Panc1 (cell line): ENCODE measurements around the gene ZNF462. TPM values are rescaled to one million over a fixed set of nuclear protein-coding genes. Genes with fewer than 3 reads are reported as not detected.

Experiments used
- ATAC-seq: fragments of 200-7000 bp; cut with Tn5 transposase; 2 replicates; pipeline ENCODE4 v1.9.1; 2020; ENCODE audit warnings: mild to moderate bottlenecking, moderate library complexity
- BruUV-seq: library from RNA; stranded (reverse); fragments of 400-500 nt; replicated peaks from 2 replicates; lab custom pipeline; 2021; lab: Mats Ljungman, UMichigan
- CTCF ChIA-PET: fragments of 300-600 bp; sonication (Branson Sonifier 250); formaldehyde crosslinking; loops from one replicate; lab custom pipeline; 2022; ENCODE audit warnings: antibody characterized with exemption; lab: Charles Lee
- POLR2A ChIA-PET: fragments of 300-600 bp; sonication (Branson Sonifier 250); formaldehyde crosslinking; loops from one replicate; lab custom pipeline; 2022; ENCODE audit warnings: antibody characterized with exemption; lab: Charles Lee
- DNase-seq: peaks from one replicate; pipeline ENCODE4 v3.0.0-alpha.2; 2010; ENCODE audit warnings: low read depth, low spot score
- H3K27ac ChIP-seq: 2 replicates; pipeline ENCODE4 v1.5.1; 2011; ENCODE audit warnings: mild to moderate bottlenecking, low read length, inconsistent platforms
- H3K27me3 ChIP-seq: fragments of 200-500 bp; sonication (Bioruptor generic); 2 replicates; pipeline ENCODE4 v1.6.0; 2014; ENCODE audit warnings: low read length, inconsistent platforms; ENCODE audit not compliant: control insufficient read depth, insufficient read depth
- H3K36me3 ChIP-seq: fragments of 200-500 bp; sonication (Bioruptor generic); 2 replicates; pipeline ENCODE4 v1.5.1; 2014; ENCODE audit warnings: inconsistent platforms, mild to moderate bottlenecking, low read length, moderate library complexity; ENCODE audit not compliant: control insufficient read depth, insufficient read depth
- H3K4me1 ChIP-seq: 2 replicates; pipeline ENCODE4 v1.5.1; 2011; ENCODE audit warnings: inconsistent platforms, mild to moderate bottlenecking, low read length, moderate library complexity; ENCODE audit not compliant: control insufficient read depth, insufficient read depth
- H3K4me3 ChIP-seq, 2 experiments: 2 replicates each; pipeline ENCODE4 v1.5.1; 2011 to 2012; ENCODE audit warnings: low read depth in 2 of 2, low read length in 2 of 2, mild to moderate bottlenecking in 2 of 2, inconsistent platforms in 1 of 2, moderate library complexity in 1 of 2
- H3K9me3 ChIP-seq: fragments of 200-500 bp; sonication (Bioruptor generic); 2 replicates; pipeline ENCODE4 v1.5.1; 2014; ENCODE audit warnings: low read depth, mild to moderate bottlenecking, inconsistent platforms, low read length, moderate library complexity; ENCODE audit not compliant: control insufficient read depth, insufficient read depth
- CTCF ChIP-seq: fragments of 450-650 bp; IDR thresholded peaks from 2 replicates; pipeline ENCODE4 v1.5.1; 2017; ENCODE audit warnings: mild to moderate bottlenecking
- POLR2AphosphoS5 ChIP-seq: IDR thresholded peaks from 2 replicates; pipeline ENCODE4 v1.6.1; 2012; ENCODE audit warnings: mild to moderate bottlenecking, low read depth, low read length, moderate library complexity
- REST ChIP-seq, 2 experiments: IDR thresholded peaks; 2 replicates each; pipeline ENCODE4 v1.6.1; 2011 to 2012; ENCODE audit warnings: low read depth in 2 of 2, control low read depth in 1 of 2, low read length in 1 of 2, mild to moderate bottlenecking in 1 of 2, moderate library complexity in 1 of 2; ENCODE audit not compliant: insufficient read depth in 1 of 2
- SIN3A ChIP-seq: IDR thresholded peaks from 2 replicates; pipeline ENCODE4 v1.6.1; 2012; ENCODE audit warnings: low read depth, mild to moderate bottlenecking, low read length, moderate library complexity, borderline replicate concordance; ENCODE audit not compliant: insufficient read depth
- TCF7L2 ChIP-seq: IDR thresholded peaks from 2 replicates; pipeline ENCODE4 v1.6.1; 2011; ENCODE audit warnings: mild to moderate bottlenecking, low read depth, low read length, inconsistent platforms
- in situ Hi-C: cut with HindIII; loops from 2 replicates; pipeline ENCODE4 v1.10.0; 2016; ENCODE audit warnings: low sequenced_read_pairs, low pct_unique_long_range_greater_than_20kb
- intact Hi-C: fragments of 100-400 bp; cut with micrococcal nuclease; formaldehyde crosslinking; loops from one replicate; pipeline ENCODE4 v1.10.0; 2022; ENCODE audit not compliant: unreplicated experiment
- total RNA-seq: library from RNA; stranded (reverse); gene quantifications from one replicate; pipeline ENCODE4 v1.2.1, GENCODE V29; 2021; ENCODE audit not compliant: unreplicated experiment

The ZNF462 gene
- total RNA-seq, 1 experiment from 2014 or later = 34.8 TPM

- no peak for TF ChIP-seq POLR2AphosphoS5
- no peak for TF ChIP-seq TCF7L2
- TF ChIP-seq SIN3A = no peak
- TF ChIP-seq CTCF = no peak
- no peak for TF ChIP-seq REST (IDR thresholded peaks at IDR 0.05; ENCODE audit: insufficient read depth in 1 of 2, low read depth in 2 of 2, low read length in 1 of 2)
- H3K4me1 ChIP-seq = no peaks in the 10 kb centered on the region
- peaks cover 4% of the 10 kb centered on the region; the same call in 1 of the 2 replicates for H3K36me3 ChIP-seq
- no peak overlapping the region for H3K27ac ChIP-seq
- H3K27me3 ChIP-seq = no peaks in the 10 kb centered on the region
- ATAC-seq (no peak), DNase-seq (no peak)
- H3K4me3 ChIP-seq = no peak overlapping the region
- POLR2A ChIA-PET = no interaction called here
- CTCF ChIA-PET = no interaction called here
- in situ Hi-C loops = no loop called here
- no peaks in the 10 kb centered on the region for H3K9me3 ChIP-seq
- intact Hi-C loops = no loop called here
- BruUV-seq = no TSS peak
These were observed 69.7 kb downstream of the ZNF462 start for GRCh38 chr9:106932675-106933074.

- H3K27me3 ChIP-seq = no peaks in the 10 kb centered on the region
- no peak for TF ChIP-seq CTCF
- no peak for TF ChIP-seq REST (IDR thresholded peaks at IDR 0.05; ENCODE audit: insufficient read depth in 1 of 2, low read depth in 2 of 2, low read length in 1 of 2)
- no peak for TF ChIP-seq TCF7L2
- no peak for TF ChIP-seq SIN3A
- TF ChIP-seq POLR2AphosphoS5 = no peak
- no peaks in the 10 kb centered on the region for H3K9me3 ChIP-seq
- no peak overlapping the region for H3K27ac ChIP-seq
- H3K36me3 ChIP-seq = peaks cover 5% of the 10 kb centered on the region; the same call in 1 of the 2 replicates
- no peaks in the 10 kb centered on the region for H3K4me1 ChIP-seq
- DNase-seq (no peak), ATAC-seq (no peak)
- in situ Hi-C loops (no loop called here), intact Hi-C loops (no loop called here)
- no peak overlapping the region for H3K4me3 ChIP-seq
- CTCF ChIA-PET = no interaction called here
- POLR2A ChIA-PET = no interaction called here
- no TSS peak for BruUV-seq
These were observed 70.5 kb downstream of the ZNF462 start for GRCh38 chr9:106933470-106933869.
